H1 (cell line): ENCODE measurements around the gene FSIP1.

Experiments
- CEBPB ChIP-seq: IDR thresholded peaks from 2 replicates; pipeline ENCODE4 v1.6.1; 2012; ENCODE audit warnings: low read depth, low read length
- EZH2 ChIP-seq: fragments of 200-600 bp; sonication (generic); IDR thresholded peaks from 2 replicates; pipeline ENCODE4 v1.7.1; 2012; ENCODE audit warnings: low read depth, mild to moderate bottlenecking, moderate library complexity, low read length, inconsistent platforms; ENCODE audit not compliant: severe bottlenecking
- JUN ChIP-seq: IDR thresholded peaks from 2 replicates; pipeline ENCODE4 v1.6.1; 2011; ENCODE audit warnings: low read depth, mild to moderate bottlenecking, improper control_type of control experiment, low read length
- TAF1 ChIP-seq: IDR thresholded peaks from 2 replicates; pipeline ENCODE4 v1.6.1; 2011; ENCODE audit warnings: mild to moderate bottlenecking, low read depth, low read length
- TCF12 ChIP-seq: IDR thresholded peaks from 2 replicates; pipeline ENCODE4 v1.6.1; 2011; ENCODE audit warnings: low read depth, mild to moderate bottlenecking, low read length
- TF ChIP-seq, protein P1 (sequence below): IDR thresholded peaks from 2 replicates; pipeline ENCODE4 v1.6.1; 2012; ENCODE audit warnings: inconsistent platforms

DNA sequence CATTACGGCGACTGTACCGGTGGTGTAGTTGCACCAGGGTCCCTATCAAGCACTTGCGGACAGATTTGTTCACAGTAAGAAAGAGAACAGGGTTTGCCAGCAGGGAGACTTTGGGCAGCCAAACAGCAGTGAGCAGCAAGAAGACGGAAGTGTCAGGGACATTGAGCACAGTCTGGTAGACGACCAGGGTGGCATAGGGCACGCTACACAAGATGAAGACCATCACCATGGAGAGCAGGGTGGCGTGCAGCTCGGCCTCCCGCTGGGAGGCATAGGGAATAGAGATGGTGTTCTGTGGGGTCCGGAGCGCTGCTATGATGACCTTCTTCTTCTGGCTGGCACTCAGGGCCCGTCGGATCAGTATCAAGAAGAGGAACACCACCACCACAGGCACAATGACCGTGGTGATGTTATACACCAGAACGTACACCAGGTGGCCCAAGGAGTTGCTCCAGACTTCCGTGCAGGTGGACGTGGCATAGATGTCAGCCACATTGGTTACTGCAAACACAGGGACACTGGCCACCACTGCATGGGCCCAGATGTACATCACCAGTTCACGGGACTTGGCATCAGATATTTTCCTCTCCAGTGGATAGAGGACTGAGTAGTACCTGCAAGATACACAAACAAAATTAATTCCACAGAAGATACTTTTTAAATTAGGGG lies 19.1 kb upstream of the FSIP1 start:
- TF ChIP-seq EZH2 (no peak), TAF1 (no peak), JUN (no peak), TCF12 (no peak), CEBPB (no peak)
- TF ChIP-seq, protein P1, sequence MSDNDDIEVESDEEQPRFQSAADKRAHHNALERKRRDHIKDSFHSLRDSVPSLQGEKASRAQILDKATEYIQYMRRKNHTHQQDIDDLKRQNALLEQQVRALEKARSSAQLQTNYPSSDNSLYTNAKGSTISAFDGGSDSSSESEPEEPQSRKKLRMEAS = no peak
